Activated naive CD4-positive, alpha-beta T cell treated with anti-CD3 and anti-CD28 coated beads, Interleukin-2, amount 50 U/mL, for 72 hours (primary cell): ENCODE measurements around the gene PIGA. TPM values are rescaled to one million over a fixed set of nuclear protein-coding genes. Genes with fewer than 3 reads are reported as not detected.
"Not testable (repeated sequence)": the region's sequence is repeated elsewhere in the genome, so short reads cannot be mapped to it uniquely, and the experiment has no call there.

ENCODE experiments used
- ATAC-seq, 2 donors: fragments of 150-1000 bp; cut with Tn5 transposase; 2 replicates each; pipeline ENCODE4 v1.10.0; 2021; ENCODE audit warnings: mild to moderate bottlenecking in 2 of 2, moderate library complexity in 2 of 2
- DNase-seq, 2 donors: peaks; one replicate each; pipeline ENCODE4 v3.0.0; 2021 to 2022; ENCODE audit warnings: low spot score in 2 of 2
- H3K27ac Mint-ChIP-seq, 2 donors: one replicate each; pipeline ENCODE4 v1.8.0; 2022; ENCODE audit warnings: mild to moderate bottlenecking in 2 of 2, mixed read lengths in 2 of 2
- H3K36me3 Mint-ChIP-seq, 2 donors: one replicate each; pipeline ENCODE4 v1.8.0; 2022; ENCODE audit warnings: mixed read lengths in 2 of 2
- H3K9me3 Mint-ChIP-seq, 2 donors: one replicate each; pipeline ENCODE4 v1.8.0; 2022; ENCODE audit warnings: mixed read lengths in 2 of 2
- total RNA-seq, 2 donors: library from RNA; stranded (reverse); gene quantifications; one replicate each; pipeline ENCODE4 v1.2.3, GENCODE V29; 2022

PIGA gene
- total RNA-seq, 2 donors from 2014 or later = 31.5 to 36.8 TPM

DNA sequence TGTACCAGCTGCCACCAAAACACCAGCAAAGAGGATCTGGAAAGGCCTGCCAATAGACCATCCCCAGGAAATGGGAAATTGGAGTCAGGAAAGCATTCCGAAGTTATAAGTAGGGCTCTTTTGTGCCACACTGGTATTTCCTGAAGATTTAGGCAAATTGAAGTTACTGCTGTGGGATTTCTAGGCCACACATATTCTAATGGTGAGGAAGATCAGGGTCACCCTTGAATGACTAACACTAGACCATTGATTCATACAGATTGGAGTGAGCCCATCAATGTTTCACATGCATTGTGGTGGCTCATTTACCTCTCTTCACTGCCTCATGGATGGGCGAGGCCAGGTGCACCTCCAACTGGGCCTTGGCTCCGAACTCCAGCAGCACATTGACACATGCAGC, 42.5 kb downstream of the PIGA start:
- Mint-ChIP-seq H3K9me3 (no peaks in the 10 kb centered on the region), H3K36me3 (no peaks in the 10 kb centered on the region), H3K27ac (no peak overlapping the region)
- DNase-seq (no peak), ATAC-seq (no peak)

DNA sequence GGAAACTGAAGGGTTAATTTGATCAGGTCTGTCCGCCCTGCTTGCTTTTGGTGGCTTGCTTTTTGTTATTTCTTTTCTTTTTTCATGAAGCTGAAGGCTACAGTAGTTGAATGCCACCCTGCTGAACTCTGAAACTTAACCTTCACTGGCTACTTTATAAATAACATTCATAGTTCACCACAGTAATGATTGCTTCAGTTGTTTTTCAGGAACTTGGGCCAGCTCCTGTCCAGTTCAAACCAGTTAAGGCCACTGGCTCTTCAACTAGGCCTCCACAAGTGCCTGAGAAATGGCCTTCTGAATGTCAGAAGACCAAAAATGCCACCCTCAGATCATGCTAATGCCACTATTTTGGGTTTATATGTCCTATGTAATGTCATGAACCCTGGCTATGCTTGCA, 57.7 kb downstream of the PIGA start:
- ATAC-seq (no peak), DNase-seq (no peak)
- Mint-ChIP-seq H3K27ac (no peak overlapping the region), H3K9me3 (no peaks in the 10 kb centered on the region), H3K36me3 (no peaks in the 10 kb centered on the region)

DNA sequence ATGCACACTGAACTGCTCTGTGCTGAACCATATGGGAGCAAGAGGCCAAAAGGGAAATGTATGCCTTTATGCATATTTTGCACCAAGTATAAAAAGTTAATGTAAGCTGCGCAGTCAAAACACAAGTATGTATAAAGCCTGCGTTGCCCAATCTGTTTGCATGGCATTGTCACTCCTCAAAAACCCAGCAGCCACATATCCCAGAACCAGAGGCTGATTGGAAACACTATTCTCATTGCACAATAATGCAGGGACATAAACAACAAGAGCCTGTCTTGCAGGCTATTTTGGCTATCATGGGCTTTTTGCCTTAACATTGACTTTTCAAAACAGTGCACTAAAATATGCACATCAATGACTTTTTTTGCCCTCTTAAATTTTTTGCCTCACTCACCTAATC, 60.4 kb downstream of the PIGA start:
- DNase-seq (no peak), ATAC-seq (no peak)
- Mint-ChIP-seq H3K27ac (no peak overlapping the region), H3K9me3 (no peaks in the 10 kb centered on the region), H3K36me3 (no peaks in the 10 kb centered on the region)

DNA sequence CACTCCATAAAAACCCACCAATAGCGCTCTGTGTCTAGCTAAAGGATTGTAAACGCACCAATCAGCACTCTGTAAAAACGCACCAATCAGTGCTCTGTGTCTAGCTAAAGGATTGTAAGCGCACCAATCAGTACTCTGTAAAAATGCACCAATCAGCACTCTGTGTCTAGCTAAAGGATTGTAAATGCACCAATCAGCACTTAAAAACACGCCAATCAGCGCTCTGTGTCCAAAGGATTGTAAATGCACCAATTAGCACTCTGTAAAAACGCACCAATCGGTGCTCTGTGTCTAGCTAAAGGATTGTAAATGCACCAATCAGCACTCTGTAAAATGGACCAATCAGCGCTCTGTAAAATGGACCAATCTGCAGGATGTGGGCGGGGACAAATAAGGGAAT, 62.0 kb downstream of the PIGA start:
- not testable (repeated sequence) for H3K9me3 Mint-ChIP-seq, ATAC-seq, DNase-seq, H3K27ac Mint-ChIP-seq, H3K36me3 Mint-ChIP-seq

DNA sequence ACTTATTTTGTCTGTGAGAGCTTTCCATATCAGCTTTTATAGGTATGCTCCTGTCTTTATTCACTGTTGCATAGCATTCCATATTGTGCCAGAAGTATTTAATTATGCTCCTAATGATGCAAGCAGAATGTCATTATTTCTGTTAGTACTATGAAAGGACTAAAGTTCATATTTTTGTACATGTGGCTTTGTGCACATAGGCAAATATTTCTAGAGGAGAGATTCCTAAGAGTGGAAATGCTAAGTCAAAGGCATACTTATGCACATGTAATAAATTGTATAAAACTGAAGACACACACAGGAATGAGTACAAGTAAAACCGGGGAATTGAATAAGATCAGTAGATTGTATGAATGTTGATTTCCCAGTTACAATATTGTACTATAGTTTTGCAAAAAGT, 63.6 kb downstream of the PIGA start:
- no peak for ATAC-seq
- DNase-seq = no peak
- H3K9me3 Mint-ChIP-seq = no peaks in the 10 kb centered on the region

DNA sequence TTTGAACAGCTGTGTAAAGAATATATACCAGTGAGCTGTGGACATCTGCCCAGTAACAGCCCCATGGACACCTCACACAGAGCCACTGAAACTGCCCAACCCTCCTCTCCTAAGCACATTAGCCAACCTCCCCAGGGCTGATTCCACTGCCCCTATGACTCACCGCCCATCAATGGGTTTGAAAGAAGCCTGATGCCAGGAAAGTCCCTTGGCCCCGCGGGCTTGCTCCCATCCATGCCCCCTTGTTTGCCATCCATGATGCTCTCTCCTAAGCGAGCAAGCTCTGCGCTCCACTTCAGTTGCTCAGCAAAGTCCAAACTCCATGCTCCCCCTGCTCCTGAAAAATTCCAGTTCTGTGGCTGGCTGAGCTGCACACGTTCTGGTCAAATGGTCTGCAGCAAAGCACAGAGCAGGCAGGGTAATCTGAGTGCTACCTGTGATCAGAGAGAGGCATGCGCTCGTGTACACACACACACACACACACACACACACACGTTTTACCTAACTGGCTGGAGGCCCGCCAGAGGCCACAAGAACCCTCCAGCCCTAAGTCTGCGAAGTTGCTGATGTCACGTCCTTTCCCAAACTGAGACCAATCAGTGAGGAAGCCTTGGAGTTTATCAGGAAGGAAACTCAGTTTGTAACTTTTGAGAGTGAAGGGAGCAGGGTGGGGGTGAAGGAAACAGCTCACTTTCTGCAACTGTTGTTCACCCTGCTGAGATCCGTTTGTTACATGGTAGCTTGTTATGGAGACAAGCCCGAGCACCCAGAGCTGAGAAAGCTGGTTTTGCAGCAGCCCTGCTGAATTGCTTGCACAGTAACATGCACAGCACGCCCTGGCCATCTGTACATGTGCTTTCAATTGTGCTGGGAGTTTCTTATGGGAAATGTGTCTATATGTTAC, 65.5 kb downstream of the PIGA start, which contains the start of gene ASB9:
ASB9 (minus strand) TSS at position 466 of the 904 bp plus-strand sequence; CDS start at position 257, 209 bp downstream.
- Mint-ChIP-seq H3K36me3 (no peaks in the 10 kb centered on the region), H3K9me3 (no peaks in the 10 kb centered on the region), H3K27ac (peak within 1 kb of the TSS in 1 of 2 donors; percentile 77)
- ATAC-seq = peak; percentile 54 to 93
- no peak for DNase-seq

More for the DNA sequence above, 63.6 kb downstream of the PIGA start:
- Mint-ChIP-seq H3K36me3 (no peaks in the 10 kb centered on the region), H3K27ac (no peak overlapping the region)

Other genes starting within 250 kb of the PIGA start
- gene ASB9, start 65.4 kb downstream of the PIGA start, total RNA-seq = 1 to 10 TPM in 1 of 2 donors, under 1 TPM in 1; 0.71 to 2.5 TPM
- not detected for gene ASB11, start 19.9 kb downstream of the PIGA start, total RNA-seq
- not detected for gene VEGFD, start 48.9 kb upstream of the PIGA start, total RNA-seq
- 1 to 10 TPM; 4.6 to 4.7 TPM for gene PIR, start 157.8 kb upstream of the PIGA start, total RNA-seq
- gene BMX, start 165.3 kb upstream of the PIGA start, total RNA-seq = not detected